ENCODE results near the gene RBM27.

GRCh38 chr5:146196459-146197048, 6.9 kb upstream of the RBM27 start:
- TF ChIP-seq CTCF (conservative IDR thresholded peaks at IDR 0.05) = no peak
- TF ChIP-seq EZH2 (IDR thresholded peaks at IDR 0.05; ENCODE audit: low read depth) = no peak
